MM.1S (cell line): ENCODE data around the gene GTF3C5.

ENCODE experiments used
- CTCF ChIP-seq: fragments of 300-600 bp; sonication (generic); IDR thresholded peaks from 2 replicates; pipeline ENCODE4 v1.5.1; 2016; ENCODE audit warnings: antibody characterized with exemption, low read length, mixed read lengths
- EZH2 ChIP-seq: fragments of 300-600 bp; sonication (generic); optimal IDR thresholded peaks from 2 replicates; pipeline ENCODE3; 2017; ENCODE audit warnings: low read depth, mild to moderate bottlenecking, antibody characterized with exemption, low read length, mixed read lengths
- EZH2phosphoT487 ChIP-seq: fragments of 300-600 bp; sonication (generic); IDR thresholded peaks from 2 replicates; pipeline ENCODE4 v1.6.1; 2018; ENCODE audit warnings: antibody characterized with exemption, low read length

GRCh38 chr9:133049043-133049442 lies 18.2 kb downstream of the GTF3C5 start:
- no peak for TF ChIP-seq EZH2
- TF ChIP-seq CTCF = no peak
- no peak for TF ChIP-seq EZH2phosphoT487
